A549 treated with CpdA at 1 μM for 4 hours (cell line): ENCODE data around the gene LEMD3. TPM values are rescaled to one million over a fixed set of nuclear protein-coding genes. Genes with fewer than 3 reads are reported as not detected.

Experiments
- total RNA-seq: library from RNA; stranded (reverse); fragments of 200-300 nt; extraction: Qiagen RNA extraction; gene quantifications from 5 replicates; pipeline ENCODE4 v1.2.3, GENCODE V29; 2022; ENCODE audit warnings: low read depth

The LEMD3 gene
- total RNA-seq: 9.7 to 12.4 TPM (median 12.0 TPM) in 5 replicates

GRCh38 chr12:65169320-65170208 lies at the start of gene LEMD3:
Gene LEMD3 (plus strand): TSS chr12:65169583. CDS start chr12:65169597, 14 bp downstream.

GRCh38 chr12:65121049-65121955 lies 48.1 kb upstream of the LEMD3 start, which contains the start of gene WIF1:
Gene WIF1 (minus strand): TSS chr12:65121305. CDS start chr12:65121191, 114 bp downstream.

GRCh38 chr12:65278576-65279368 lies 109.4 kb downstream of the LEMD3 start, which contains the start of gene MSRB3:
Gene MSRB3 (plus strand): TSS chr12:65278683. CDS start chr12:65308580, 29,897 bp downstream.

Other genes with a start within 250 kb of the LEMD3 start
- not detected in 5 replicates for gene WIF1, start 48.3 kb upstream of the LEMD3 start, total RNA-seq
- 21.1 to 24.6 TPM (median 23.2 TPM) in 5 replicates for gene MSRB3, start 109.1 kb downstream of the LEMD3 start, total RNA-seq